ENCODE measurements around the gene ADAM11.
A peak's percentile ranks its signal among the peaks of the same experiment; 100 is the strongest.
"Not testable (repeated sequence)": the region's sequence is repeated elsewhere in the genome, so short reads cannot be mapped to it uniquely, and the experiment has no call there.

Gene ADAM11

DNA sequence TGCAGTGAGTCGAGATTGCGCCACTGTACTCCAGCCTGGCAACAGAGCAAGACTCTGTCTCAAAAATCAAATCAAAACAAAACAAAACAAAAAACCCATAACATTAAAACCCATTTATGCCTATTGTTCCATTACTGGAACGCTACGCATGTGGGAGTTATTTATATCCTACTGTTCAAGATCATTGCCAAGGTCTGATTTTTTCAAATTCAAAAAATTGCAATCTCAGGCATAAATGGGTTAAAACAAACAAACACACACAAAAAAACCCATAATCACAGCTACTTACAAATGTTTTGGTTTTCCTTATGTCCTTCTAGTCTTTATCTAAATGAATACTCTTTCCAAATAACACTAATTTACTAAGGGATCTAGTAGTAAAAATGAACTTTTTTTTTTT, 53.5 kb downstream of the ADAM11 start:
- TF ChIP-seq, protein P1, sequence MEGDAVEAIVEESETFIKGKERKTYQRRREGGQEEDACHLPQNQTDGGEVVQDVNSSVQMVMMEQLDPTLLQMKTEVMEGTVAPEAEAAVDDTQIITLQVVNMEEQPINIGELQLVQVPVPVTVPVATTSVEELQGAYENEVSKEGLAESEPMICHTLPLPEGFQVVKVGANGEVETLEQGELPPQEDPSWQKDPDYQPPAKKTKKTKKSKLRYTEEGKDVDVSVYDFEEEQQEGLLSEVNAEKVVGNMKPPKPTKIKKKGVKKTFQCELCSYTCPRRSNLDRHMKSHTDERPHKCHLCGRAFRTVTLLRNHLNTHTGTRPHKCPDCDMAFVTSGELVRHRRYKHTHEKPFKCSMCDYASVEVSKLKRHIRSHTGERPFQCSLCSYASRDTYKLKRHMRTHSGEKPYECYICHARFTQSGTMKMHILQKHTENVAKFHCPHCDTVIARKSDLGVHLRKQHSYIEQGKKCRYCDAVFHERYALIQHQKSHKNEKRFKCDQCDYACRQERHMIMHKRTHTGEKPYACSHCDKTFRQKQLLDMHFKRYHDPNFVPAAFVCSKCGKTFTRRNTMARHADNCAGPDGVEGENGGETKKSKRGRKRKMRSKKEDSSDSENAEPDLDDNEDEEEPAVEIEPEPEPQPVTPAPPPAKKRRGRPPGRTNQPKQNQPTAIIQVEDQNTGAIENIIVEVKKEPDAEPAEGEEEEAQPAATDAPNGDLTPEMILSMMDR (IDR thresholded peaks at IDR 0.05) = no peak
- Histone ChIP-seq H3K27ac (peak overlapping the region; percentile 61 to 70), H3K4me3 (no peak overlapping the region)
- no peak for DNase-seq (ENCODE audit: low spot score)

DNA sequence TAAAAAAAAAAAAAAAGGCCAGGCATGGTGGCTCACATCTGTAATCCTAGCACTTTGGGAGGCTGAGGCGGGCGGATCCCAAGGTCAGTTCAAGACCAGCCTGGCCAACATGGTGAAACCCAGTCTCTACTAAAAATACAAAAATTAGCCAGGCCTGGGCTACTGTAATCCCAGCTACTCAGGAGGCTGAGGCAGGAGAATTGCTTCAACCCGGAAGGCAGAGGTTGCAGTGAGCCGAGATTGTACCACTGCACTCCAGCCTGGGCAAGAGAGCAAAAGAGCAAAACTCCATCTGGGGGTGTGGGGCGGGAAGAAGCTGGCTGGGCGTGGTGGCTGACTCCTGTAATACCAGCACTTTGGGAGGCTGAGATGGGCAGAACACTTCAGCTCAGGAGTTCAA, 59.7 kb downstream of the ADAM11 start:
- H3K27ac ChIP-seq; H3K4me3 ChIP-seq; DNase-seq (ENCODE audit: low spot score): not testable (repeated sequence)

DNA sequence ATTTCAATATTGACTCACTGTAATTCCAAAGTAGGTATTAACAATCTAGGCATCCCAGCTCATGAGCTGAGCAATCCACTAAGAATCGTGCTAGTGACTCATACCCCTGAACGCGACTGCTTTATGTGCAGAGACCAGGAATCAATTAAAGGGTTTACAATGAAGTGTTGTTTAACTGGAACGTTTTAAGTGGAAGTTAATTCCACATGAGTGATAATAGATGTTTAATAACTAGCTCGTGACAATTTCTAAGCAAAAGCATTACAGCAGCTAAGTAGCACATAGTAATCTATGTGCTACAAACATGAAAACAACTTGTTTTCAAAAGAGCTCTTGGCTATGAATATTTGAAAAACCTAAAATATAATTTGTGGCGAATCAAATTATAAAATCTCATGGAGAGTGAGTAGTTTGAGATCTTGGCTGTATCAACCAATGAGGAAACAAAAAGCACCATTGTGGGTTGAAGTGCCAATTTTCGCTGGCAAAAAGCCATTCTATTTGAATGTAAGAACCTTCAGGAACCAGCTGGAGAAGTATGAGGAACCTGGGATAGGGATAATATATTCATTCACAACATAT, 61.9 kb downstream of the ADAM11 start:
- H3K27ac ChIP-seq = peak overlapping the region; percentile 46 to 56
- TF ChIP-seq, protein P1 (IDR thresholded peaks at IDR 0.05) = no peak
- no peak for DNase-seq (ENCODE audit: low spot score)
- H3K4me3 ChIP-seq = peak overlapping the region; percentile 21

DNA sequence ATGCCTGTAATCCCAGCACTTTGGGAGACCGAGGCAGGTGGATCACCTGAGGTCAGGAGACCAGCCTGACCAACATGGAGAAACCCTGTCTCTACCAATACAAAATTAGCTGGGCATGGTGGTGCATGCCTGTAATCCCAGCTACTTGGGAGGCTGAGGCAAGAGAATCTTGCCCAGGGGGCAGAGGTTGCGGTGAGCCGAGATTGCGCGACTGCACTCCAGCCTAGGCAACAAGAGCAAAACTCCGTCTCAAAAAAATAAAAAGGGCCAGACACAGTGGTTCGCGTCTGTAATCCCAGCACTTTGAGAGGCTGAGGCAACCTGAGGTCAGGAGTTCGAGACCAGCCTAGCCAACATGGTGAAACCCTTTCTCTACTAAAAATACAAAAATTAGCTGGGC, 66.4 kb downstream of the ADAM11 start:
- H3K27ac ChIP-seq; H3K4me3 ChIP-seq; DNase-seq (ENCODE audit: low spot score): not testable (repeated sequence)

DNA sequence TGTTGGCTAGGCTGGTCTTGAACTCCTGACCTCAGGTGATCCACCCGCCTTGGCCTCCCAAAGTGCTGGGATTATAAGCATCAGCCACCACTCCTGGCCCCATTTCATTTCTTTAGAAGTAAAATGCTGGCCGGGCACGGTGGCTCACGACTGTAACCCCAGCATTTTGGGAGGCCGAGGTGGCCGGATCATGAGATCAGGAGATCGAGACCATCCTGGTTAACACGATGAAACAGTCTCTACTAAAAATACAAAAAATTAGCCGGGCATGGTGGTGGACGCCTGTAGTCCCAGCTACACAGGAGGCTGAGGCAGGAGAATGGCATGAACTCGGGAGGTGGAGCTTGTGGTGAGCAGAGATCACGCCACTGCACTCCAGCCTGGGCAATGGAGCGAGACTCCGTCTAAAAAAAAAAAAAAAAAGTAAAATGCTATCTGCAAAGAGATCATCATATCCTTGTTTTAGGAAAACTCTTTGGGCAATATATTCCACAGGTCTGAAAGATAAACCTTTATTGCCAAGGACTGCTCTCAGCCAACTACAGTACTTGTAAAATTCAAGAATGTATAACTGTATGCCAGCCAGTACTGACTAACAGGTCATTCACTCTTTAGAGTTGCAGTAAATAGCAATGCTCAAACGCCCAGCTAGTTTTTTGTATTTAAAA, 67.5 kb downstream of the ADAM11 start:
- TF ChIP-seq, protein P1 (IDR thresholded peaks at IDR 0.05) = no peak
- Histone ChIP-seq H3K27ac (no peak overlapping the region), H3K4me3 (no peak overlapping the region)
- DNase-seq (ENCODE audit: low spot score) = no peak

DNA sequence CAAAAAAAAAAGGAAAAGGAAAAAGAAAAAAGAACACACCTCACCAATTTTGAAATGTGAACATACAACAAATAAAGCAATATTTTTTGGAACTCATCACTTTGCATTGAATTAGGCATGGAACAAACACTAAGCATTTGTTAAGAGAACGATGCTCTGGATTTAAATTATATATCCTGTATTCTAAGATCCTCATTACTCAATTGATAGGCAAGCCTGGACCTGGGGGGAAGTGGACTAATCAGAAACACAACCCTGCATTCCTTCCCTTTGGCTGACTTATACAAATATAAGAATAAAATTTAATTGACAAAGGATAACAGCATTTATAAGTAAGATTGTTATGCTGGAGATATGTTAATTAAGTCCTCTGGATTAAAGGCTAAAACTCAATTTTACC, 69.1 kb downstream of the ADAM11 start:
- Histone ChIP-seq H3K27ac (no peak overlapping the region), H3K4me3 (no peak overlapping the region)
- DNase-seq (ENCODE audit: low spot score) = no peak
- TF ChIP-seq, protein P1 (IDR thresholded peaks at IDR 0.05) = no peak

DNA sequence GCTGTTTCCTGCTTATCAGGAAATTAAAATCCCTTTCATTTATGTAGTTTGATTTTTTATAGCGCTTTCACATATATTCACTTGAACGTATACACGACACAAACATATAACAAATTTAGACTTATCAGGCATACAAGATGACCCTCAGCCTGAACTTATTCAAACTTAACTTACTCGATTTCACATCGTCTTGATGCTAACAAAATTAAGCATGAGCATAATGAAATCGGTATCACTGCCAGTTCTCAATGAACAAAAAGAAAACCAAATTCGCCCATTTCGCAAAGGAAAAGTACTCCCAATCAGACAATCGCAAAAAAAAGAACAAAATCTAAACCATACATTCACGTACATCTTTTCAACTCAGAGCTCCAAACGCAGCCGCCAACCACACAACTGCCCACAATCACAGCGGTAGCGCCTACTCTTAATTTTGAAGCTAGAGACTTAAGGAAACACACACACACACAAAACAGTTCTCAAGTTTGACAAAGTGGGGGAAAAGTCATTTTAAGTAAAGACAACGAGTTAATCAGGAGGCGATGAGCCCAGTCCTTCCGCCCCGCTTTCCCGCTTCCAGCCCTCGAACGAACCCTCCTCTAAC, 70.2 kb downstream of the ADAM11 start:
- H3K4me3 ChIP-seq = peak overlapping the region; percentile 84
- TF ChIP-seq, protein P1 (IDR thresholded peaks at IDR 0.05) = no peak
- DNase-seq (ENCODE audit: low spot score) = no peak
- H3K27ac ChIP-seq = peak overlapping the region; percentile 91 to 93
